Trophoblast cell (in vitro differentiated cells and primary cell): ENCODE data around the gene PRKCB.

Experiments used
- DNase-seq, 2 donors: peaks; one replicate each; pipeline ENCODE4 v3.0.0-alpha.2; 2016
- H2AFZ ChIP-seq: 2 replicates; pipeline ENCODE4 v1.6.1; 2013; ENCODE audit warnings: low read length, moderate library complexity, mild to moderate bottlenecking; ENCODE audit not compliant: insufficient read depth, poor library complexity
- H2AK5ac ChIP-seq: 2 replicates; pipeline ENCODE4 v1.6.1; 2013; ENCODE audit warnings: mild to moderate bottlenecking, low read length
- H2BK120ac ChIP-seq: 2 replicates; pipeline ENCODE4 v1.6.1; 2013; ENCODE audit warnings: low read length, mild to moderate bottlenecking, moderate library complexity; ENCODE audit not compliant: insufficient read depth, poor library complexity
- H2BK12ac ChIP-seq: 2 replicates; pipeline ENCODE4 v1.6.1; 2013; ENCODE audit warnings: mild to moderate bottlenecking, low read length, moderate library complexity
- H2BK5ac ChIP-seq: 2 replicates; pipeline ENCODE4 v1.6.1; 2013; ENCODE audit warnings: low read length, low read depth, moderate library complexity, mild to moderate bottlenecking; ENCODE audit not compliant: poor library complexity
- H3K14ac ChIP-seq: 2 replicates; pipeline ENCODE4 v1.6.1; 2013; ENCODE audit warnings: mild to moderate bottlenecking, low read length
- H3K18ac ChIP-seq: 2 replicates; pipeline ENCODE4 v1.6.1; 2013; ENCODE audit warnings: mild to moderate bottlenecking, low read length
- H3K23ac ChIP-seq: 2 replicates; pipeline ENCODE4 v1.6.1; 2013; ENCODE audit warnings: low read length
- H3K27ac ChIP-seq: 2 replicates; pipeline ENCODE4 v1.5.1; 2013; ENCODE audit warnings: low read depth, mild to moderate bottlenecking, inconsistent platforms, low read length, moderate library complexity
- H3K27me3 ChIP-seq: 2 replicates; pipeline ENCODE4 v1.6.1; 2013; ENCODE audit warnings: inconsistent platforms, mild to moderate bottlenecking, low read length, moderate library complexity; ENCODE audit not compliant: insufficient read depth
- H3K36me3 ChIP-seq, 2 experiments: 1 replicate in 1 of 2; 2 replicates in 1 of 2; pipeline ENCODE4 v1.6.1; 2013; ENCODE audit warnings: low read length in 2 of 2, mild to moderate bottlenecking in 2 of 2, moderate library complexity in 1 of 2; ENCODE audit not compliant: insufficient read depth in 2 of 2, control insufficient read depth in 1 of 2
- H3K4ac ChIP-seq: 2 replicates; pipeline ENCODE4 v1.6.1; 2013; ENCODE audit warnings: low read depth, mild to moderate bottlenecking, low read length, moderate library complexity
- H3K4me1 ChIP-seq, 2 experiments: 1 replicate in 1 of 2; 2 replicates in 1 of 2; pipeline ENCODE4 v1.6.1; 2013; ENCODE audit warnings: low read length in 2 of 2, mild to moderate bottlenecking in 2 of 2, moderate library complexity in 1 of 2; ENCODE audit not compliant: insufficient read depth in 2 of 2, control insufficient read depth in 1 of 2
- H3K4me2 ChIP-seq: 2 replicates; pipeline ENCODE4 v1.6.1; 2013; ENCODE audit warnings: inconsistent platforms, mild to moderate bottlenecking, low read length, moderate library complexity
- H3K4me3 ChIP-seq: 2 replicates; pipeline ENCODE4 v1.5.1; 2013; ENCODE audit warnings: mild to moderate bottlenecking, low read depth, low read length, inconsistent platforms
- H3K79me1 ChIP-seq: one replicate; pipeline ENCODE4 v1.6.1; 2013; ENCODE audit warnings: low read length
- H3K79me2 ChIP-seq: 2 replicates; pipeline ENCODE4 v1.6.1; 2013; ENCODE audit warnings: low read length, mild to moderate bottlenecking; ENCODE audit not compliant: control insufficient read depth, insufficient read depth, poor library complexity
- H3K9ac ChIP-seq: 2 replicates; pipeline ENCODE4 v1.6.1; 2013; ENCODE audit warnings: mild to moderate bottlenecking, low read length
- H3K9me3 ChIP-seq: 2 replicates; pipeline ENCODE4 v1.6.1; 2013; ENCODE audit warnings: low read depth, mild to moderate bottlenecking, control low read depth, inconsistent platforms, low read length; ENCODE audit not compliant: insufficient read depth
- H4K12ac ChIP-seq: 2 replicates; pipeline ENCODE4 v1.6.1; 2013; ENCODE audit warnings: low read depth, mild to moderate bottlenecking, low read length, moderate library complexity
- H4K8ac ChIP-seq: 2 replicates; pipeline ENCODE4 v1.6.1; 2013; ENCODE audit warnings: low read depth, mild to moderate bottlenecking, low read length, moderate library complexity
- H4K91ac ChIP-seq: one replicate; pipeline ENCODE4 v1.6.1; 2013; ENCODE audit warnings: low read depth, mild to moderate bottlenecking, low read length, moderate library complexity
- WGBS: extraction: QIAGEN DNeasy Blood & Tissue Kit; methylation state at CpG from one replicate; pipeline ENCODE4 v1.1.7; 2013; ENCODE audit warnings: missing lambda C conversion rate; ENCODE audit not compliant: insufficient read length, insufficient coverage; ENCODE audit errors: extremely low coverage; 5-methylcytosine and 5-hydroxymethylcytosine counted together

PRKCB gene

GRCh38 chr16:24164416-24164815 is 328.6 kb downstream of the PRKCB start:
- Histone ChIP-seq H3K79me2 (no peaks in the 10 kb centered on the region), H2BK12ac (no peak overlapping the region), H3K27me3 (no peaks in the 10 kb centered on the region), H4K91ac (no peak overlapping the region), H3K9ac (no peak overlapping the region), H2AFZ (no peak overlapping the region), H3K4ac (no peak overlapping the region), H3K36me3 (no peaks in the 10 kb centered on the region), H3K4me2 (no peak overlapping the region), H3K9me3 (no peaks in the 10 kb centered on the region), H2BK5ac (no peak overlapping the region), H3K14ac (no peak overlapping the region), H3K27ac (no peak overlapping the region), H2BK120ac (no peak overlapping the region), H4K8ac (no peak overlapping the region), H2AK5ac (no peak overlapping the region), H3K4me1 (no peaks in the 10 kb centered on the region), H3K79me1 (no peaks in the 10 kb centered on the region), H3K18ac (no peak overlapping the region), H4K12ac (no peak overlapping the region), H3K23ac (no peak overlapping the region), H3K4me3 (no peak overlapping the region)
- no CpG with 5 or more reads among the region's 8 CpGs for WGBS
- DNase-seq = no peak

GRCh38 chr16:24165273-24165672 is 329.5 kb downstream of the PRKCB start:
- H3K36me3 ChIP-seq = no peaks in the 10 kb centered on the region
- H4K12ac ChIP-seq = no peak overlapping the region
- no peak overlapping the region for H2BK120ac ChIP-seq
- no peak overlapping the region for H3K27ac ChIP-seq
- H3K79me2 ChIP-seq = no peaks in the 10 kb centered on the region
- no peak overlapping the region for H2BK5ac ChIP-seq
- H4K8ac ChIP-seq = no peak overlapping the region
- H2AFZ ChIP-seq = no peak overlapping the region
- DNase-seq = no peak
- H3K9ac ChIP-seq = no peak overlapping the region
- H3K4ac ChIP-seq = no peak overlapping the region
- no CpG with 5 or more reads among the region's 3 CpGs for WGBS
- no peak overlapping the region for H3K23ac ChIP-seq
- no peak overlapping the region for H2AK5ac ChIP-seq
- H2BK12ac ChIP-seq = no peak overlapping the region
- H3K4me2 ChIP-seq = no peak overlapping the region
- H3K4me3 ChIP-seq = no peak overlapping the region
- H3K4me1 ChIP-seq = no peaks in the 10 kb centered on the region
- H3K79me1 ChIP-seq = no peaks in the 10 kb centered on the region
- no peaks in the 10 kb centered on the region for H3K27me3 ChIP-seq
- no peaks in the 10 kb centered on the region for H3K9me3 ChIP-seq
- no peak overlapping the region for H4K91ac ChIP-seq
- no peak overlapping the region for H3K14ac ChIP-seq
- no peak overlapping the region for H3K18ac ChIP-seq

- Histone ChIP-seq H3K23ac (no peak overlapping the region), H3K18ac (no peak overlapping the region), H3K4me3 (no peak overlapping the region), H3K4me2 (no peak overlapping the region), H3K79me2 (no peaks in the 10 kb centered on the region), H3K27ac (no peak overlapping the region), H3K27me3 (no peaks in the 10 kb centered on the region), H4K8ac (no peak overlapping the region), H2BK12ac (no peak overlapping the region), H3K36me3 (no peaks in the 10 kb centered on the region), H3K14ac (no peak overlapping the region), H3K9me3 (no peaks in the 10 kb centered on the region), H2AFZ (no peak overlapping the region), H3K4ac (no peak overlapping the region), H3K79me1 (no peaks in the 10 kb centered on the region), H3K4me1 (no peaks in the 10 kb centered on the region), H3K9ac (no peak overlapping the region), H4K91ac (no peak overlapping the region), H2BK5ac (no peak overlapping the region), H4K12ac (no peak overlapping the region), H2AK5ac (no peak overlapping the region), H2BK120ac (no peak overlapping the region)
- no CpG with 5 or more reads among the region's 9 CpGs for WGBS
- DNase-seq = no peak
Observed at GRCh38 chr16:24166661-24167528, 331.1 kb downstream of the PRKCB start.

DNA sequence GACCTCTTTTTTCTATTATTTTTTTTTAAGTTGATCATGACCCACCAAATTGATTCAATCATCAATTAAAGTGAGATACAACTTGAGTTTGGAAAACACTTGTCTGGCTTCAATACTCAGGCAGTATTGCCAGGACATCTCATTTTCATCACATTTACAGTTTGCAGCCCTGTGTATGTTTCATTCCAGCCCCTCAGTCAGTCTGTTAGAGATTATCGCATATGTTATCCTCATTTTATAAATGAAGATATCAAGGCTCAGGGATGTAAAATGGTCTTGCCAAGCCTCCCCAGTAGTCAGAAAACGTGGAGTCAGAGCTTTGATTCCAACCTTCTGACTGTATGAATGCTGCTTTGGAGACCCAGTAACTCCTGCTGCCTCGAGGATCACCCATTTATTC is 333.1 kb downstream of the PRKCB start:
- no peak overlapping the region for H3K18ac ChIP-seq
- no peaks in the 10 kb centered on the region for H3K9me3 ChIP-seq
- H3K79me1 ChIP-seq = no peaks in the 10 kb centered on the region
- H3K4me1 ChIP-seq = no peaks in the 10 kb centered on the region
- no peak overlapping the region for H3K4me2 ChIP-seq
- H2AFZ ChIP-seq = no peak overlapping the region
- no peak overlapping the region for H3K4me3 ChIP-seq
- H2BK12ac ChIP-seq = no peak overlapping the region
- no CpG with 5 or more reads among the region's 3 CpGs for WGBS
- H4K91ac ChIP-seq = no peak overlapping the region
- no peak overlapping the region for H2BK5ac ChIP-seq
- H2AK5ac ChIP-seq = no peak overlapping the region
- H3K9ac ChIP-seq = no peak overlapping the region
- no peak for DNase-seq
- H3K79me2 ChIP-seq = no peaks in the 10 kb centered on the region
- H3K4ac ChIP-seq = no peak overlapping the region
- no peaks in the 10 kb centered on the region for H3K27me3 ChIP-seq
- no peak overlapping the region for H3K23ac ChIP-seq
- H2BK120ac ChIP-seq = no peak overlapping the region
- no peak overlapping the region for H3K14ac ChIP-seq
- H4K12ac ChIP-seq = no peak overlapping the region
- no peak overlapping the region for H4K8ac ChIP-seq
- H3K27ac ChIP-seq = no peak overlapping the region
- H3K36me3 ChIP-seq = no peaks in the 10 kb centered on the region
